GM21576 (cell line): ENCODE data around the gene DGLUCY.
"Not testable (repeated sequence)": the region's sequence is repeated elsewhere in the genome, so short reads cannot be mapped to it uniquely, and the experiment has no call there.

Source experiments
- ATAC-seq: cut with Tn5 transposase; IDR thresholded peaks from one replicate; pipeline ENCODE4 v1.9.1; 2021; ENCODE audit warnings: mild to moderate bottlenecking, moderate library complexity; ENCODE audit not compliant: unreplicated experiment

DGLUCY gene

GRCh38 chr14:91255026-91255695, 141.3 kb downstream of the DGLUCY start:
- ATAC-seq: no peak

- ATAC-seq: no peak
Measured at GRCh38 chr14:91256661-91257060, 142.8 kb downstream of the DGLUCY start.

GRCh38 chr14:91257328-91258010, 143.6 kb downstream of the DGLUCY start:
- ATAC-seq: no peak

- no peak for ATAC-seq
Measured at GRCh38 chr14:91258011-91258618, 144.2 kb downstream of the DGLUCY start.

GRCh38 chr14:91258876-91259275, 145.0 kb downstream of the DGLUCY start:
- no peak for ATAC-seq

- ATAC-seq: no peak
Measured at GRCh38 chr14:91261115-91261514, 147.2 kb downstream of the DGLUCY start.

DNA sequence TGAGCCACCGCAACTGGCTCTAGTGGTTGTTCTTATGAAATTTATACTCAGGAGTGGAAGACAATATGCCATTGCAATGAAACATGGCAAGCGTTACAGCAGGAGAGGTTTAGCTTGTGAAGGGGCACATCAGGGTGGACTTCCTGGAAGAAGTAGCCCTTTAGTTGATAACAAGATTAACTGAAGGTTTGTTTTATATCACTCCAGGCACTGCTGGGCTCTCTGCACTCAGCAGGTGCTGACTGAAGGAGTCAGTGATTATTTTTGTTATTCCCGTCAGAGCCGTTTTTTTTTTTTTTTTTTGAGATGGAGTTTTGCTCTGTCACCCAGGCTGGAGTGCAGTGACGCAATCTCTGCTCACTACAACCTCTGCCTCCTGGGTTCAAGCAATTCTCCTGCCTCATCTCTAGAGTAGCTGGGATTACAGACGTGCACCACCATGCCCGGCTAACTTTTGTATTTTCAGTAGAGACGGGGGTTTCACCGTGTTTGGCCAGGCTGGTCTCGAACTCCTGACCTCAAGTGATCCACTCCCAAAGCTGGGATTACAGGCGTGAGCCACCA, 148.2 kb downstream of the DGLUCY start:
- ATAC-seq: no peak

DNA sequence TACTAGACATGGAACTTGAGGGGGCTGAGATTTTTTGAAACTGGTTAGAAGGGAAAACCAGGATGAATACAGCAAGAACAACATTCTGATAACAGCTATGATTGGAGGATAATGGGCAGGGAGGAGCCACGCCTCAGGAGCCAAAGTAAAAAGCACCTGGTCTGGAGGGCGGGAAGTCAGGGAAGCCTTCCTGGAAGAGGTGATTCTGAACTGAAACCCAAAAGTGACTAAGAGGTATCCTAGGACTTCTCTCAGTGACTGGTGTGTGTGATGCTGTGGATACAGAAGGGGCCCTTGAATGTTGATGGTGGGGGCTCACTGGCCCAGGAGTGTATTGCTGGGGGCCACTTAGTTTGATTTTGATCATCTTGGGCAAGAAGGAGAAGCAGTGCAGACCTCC, 149.5 kb downstream of the DGLUCY start:
- ATAC-seq: no peak

- no peak for ATAC-seq
Measured at GRCh38 chr14:91264151-91265150, 150.6 kb downstream of the DGLUCY start.

DNA sequence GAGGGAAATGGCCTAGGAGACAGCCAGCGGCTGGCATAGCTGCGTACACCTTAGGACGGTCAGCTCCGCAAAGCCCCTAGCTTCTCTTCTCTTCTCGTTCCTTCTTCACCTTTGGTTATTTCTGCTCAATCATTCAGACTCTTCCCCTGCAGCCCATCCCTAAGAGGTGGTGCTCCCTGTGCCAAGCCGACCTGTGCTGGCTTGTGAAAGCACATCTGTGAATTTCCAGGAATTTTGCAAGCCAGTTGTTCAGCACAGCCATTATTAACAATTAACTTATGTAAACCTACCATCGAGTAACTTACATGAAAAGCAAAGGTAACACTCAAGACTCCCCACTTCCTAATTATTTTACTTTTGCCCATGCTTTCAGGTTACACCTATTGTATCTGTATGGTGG, 151.5 kb downstream of the DGLUCY start:
- ATAC-seq: no peak

DNA sequence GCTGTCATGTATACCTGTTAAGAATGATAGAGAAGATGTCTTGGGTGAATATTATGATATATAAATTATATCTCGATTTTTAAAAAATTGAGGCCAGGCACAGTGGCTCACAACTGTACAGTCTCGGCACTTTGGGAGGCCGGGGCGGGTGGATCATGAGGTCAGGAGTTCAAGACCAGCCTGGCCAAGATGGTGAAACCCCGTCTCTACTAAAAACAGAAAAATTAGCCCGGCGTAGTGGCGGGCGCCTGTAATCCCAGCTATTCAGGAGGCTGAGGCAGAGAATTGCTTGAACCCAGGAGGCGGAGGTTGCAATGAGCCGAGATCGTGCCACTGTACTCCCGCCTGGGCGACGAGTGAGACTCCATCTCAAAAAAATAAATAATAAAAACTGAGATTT, 152.4 kb downstream of the DGLUCY start:
- ATAC-seq: not testable (repeated sequence)

- ATAC-seq: no peak
Measured at GRCh38 chr14:91267965-91268437, 154.1 kb downstream of the DGLUCY start.

DNA sequence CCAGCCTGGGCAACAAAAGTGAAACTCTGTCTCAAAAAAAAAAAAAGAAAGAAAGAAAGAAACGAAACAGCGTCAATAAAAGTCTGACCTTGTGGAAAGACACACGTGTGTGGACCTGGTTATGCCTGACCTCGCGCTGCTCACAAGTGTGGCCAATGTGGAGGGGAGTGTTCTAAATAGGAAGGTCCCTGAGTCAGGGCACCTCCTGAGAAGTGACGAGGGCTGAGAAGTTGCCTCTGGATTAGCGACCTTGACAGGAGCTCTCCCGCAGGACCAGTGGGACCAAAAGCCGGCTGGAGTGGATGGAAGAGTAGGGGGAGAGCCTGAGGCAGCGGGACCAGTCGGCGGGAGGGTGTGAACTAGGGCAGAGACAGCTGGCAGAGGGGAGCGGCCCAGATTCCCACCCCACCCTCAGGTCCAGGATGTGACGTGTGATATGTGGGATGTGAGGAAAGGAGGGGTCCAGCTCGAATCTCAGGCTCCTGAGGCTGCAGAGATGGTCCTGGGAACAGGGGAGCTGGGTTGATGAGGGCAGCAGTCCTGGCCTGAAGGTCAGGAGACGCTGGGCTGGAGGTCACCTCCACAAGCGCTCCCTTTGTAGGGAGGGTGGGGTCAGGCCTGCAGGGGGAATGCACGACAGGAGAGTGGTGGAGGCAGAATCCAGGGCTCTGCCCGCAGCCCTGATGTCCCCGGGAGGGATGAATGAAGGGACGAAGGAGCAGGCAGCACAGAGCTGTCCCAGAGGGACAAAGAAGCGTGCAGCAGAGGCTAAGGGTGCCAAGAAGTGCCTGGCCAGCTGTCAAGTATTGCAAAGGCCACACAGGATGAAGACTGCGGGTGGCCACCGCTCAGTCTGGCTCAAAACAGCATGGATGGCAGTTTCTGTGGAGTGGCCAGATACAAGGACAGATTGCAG, 155.5 kb downstream of the DGLUCY start:
- no peak for ATAC-seq

DNA sequence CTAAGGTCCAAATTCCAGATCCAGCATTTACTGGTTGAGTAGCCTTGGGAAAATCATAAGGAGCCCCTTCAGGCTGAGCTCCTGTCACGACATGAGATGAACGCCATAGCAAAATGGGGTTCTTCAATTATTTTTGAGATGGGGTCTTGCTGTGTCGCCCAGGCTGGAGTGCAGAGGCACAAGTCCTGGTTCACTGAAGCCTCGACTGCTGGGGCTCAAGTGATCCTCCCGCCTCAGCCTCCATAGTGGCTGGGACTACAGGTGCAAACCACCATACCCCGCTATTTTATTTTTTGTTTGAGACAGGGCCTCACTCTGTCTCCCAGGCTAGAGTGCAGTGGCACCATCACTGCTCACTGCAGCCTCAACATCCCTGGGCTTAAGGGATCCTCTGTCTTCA, 156.3 kb downstream of the DGLUCY start:
- no peak for ATAC-seq

DNA sequence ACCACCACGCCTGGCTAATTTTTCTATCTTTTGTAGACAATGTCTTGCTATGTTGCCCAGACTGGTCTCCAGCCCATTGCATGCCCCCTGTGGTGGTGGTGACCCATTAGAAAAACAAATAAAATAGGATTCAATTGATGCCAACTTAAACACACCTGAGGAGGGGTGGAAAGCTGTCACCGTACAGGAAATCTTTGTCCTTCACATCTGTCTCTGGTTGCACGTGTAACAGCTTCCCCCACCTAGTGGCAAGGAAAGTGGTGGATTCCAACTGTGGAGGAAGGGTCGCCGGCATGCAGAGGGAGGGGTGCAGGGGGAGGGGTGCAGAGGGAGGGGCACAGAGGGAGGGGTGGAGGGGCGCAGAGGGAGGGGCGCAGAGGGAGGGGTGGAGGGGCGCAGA, 156.7 kb downstream of the DGLUCY start:
- no peak for ATAC-seq

GRCh38 chr14:91271639-91272038, 157.8 kb downstream of the DGLUCY start:
- no peak for ATAC-seq

- ATAC-seq: no peak
Measured at GRCh38 chr14:91272341-91273272, 158.7 kb downstream of the DGLUCY start.

DNA sequence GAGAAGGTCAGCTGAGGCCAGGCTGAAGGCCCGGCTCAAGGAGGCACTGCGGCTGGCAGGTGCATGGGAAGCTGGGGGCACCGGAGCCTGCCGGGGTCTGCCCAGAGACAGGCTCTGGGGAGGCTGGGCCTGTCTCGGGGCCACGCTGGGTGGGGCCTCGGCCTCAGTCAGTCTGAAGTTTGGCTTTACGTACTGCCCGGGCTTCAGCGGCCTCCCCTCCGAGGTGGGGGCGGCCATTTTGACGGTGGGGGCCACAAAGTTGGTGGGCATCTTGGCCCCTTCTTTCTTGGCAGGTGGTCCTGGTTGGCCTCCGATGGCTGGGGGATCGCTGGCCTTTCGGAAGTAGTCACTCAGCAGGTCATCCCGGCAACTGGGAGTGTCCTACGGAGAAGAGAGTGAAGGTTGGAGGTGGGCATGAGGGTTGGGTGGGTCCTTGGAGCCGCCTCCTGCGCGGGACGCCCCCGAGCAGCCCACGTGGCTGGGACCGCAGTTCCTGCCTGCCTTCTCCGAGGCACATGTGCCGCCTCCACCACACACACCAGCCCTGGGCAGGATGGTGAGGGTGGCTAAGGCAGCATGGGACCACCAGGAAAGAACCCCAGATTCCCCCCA, 159.5 kb downstream of the DGLUCY start:
- ATAC-seq: no peak
